Memory B cell (primary cell): Measurements from ENCODE around the gene NPM3.

Experiments used
- ATAC-seq: fragments of 150-1000 bp; cut with Tn5 transposase; 2 replicates; pipeline ENCODE4 v1.10.0; 2021; ENCODE audit warnings: low read depth, mild to moderate bottlenecking, moderate library complexity
- DNase-seq, 2 donors: peaks; one replicate each; pipeline ENCODE4 v3.0.0; 2022; ENCODE audit warnings: low spot score in 2 of 2
- H3K27ac Mint-ChIP-seq: one replicate; pipeline ENCODE4 v1.8.0; 2022; ENCODE audit warnings: mild to moderate bottlenecking, moderate library complexity, mixed read lengths
- H3K27me3 Mint-ChIP-seq: one replicate; pipeline ENCODE4 v1.8.0; 2022; ENCODE audit warnings: mixed read lengths
- H3K36me3 Mint-ChIP-seq: one replicate; pipeline ENCODE4 v1.8.0; 2022; ENCODE audit warnings: mild to moderate bottlenecking, mixed read lengths
- H3K4me1 Mint-ChIP-seq: one replicate; pipeline ENCODE4 v1.8.0; 2022; ENCODE audit warnings: mixed read lengths
- H3K4me3 Mint-ChIP-seq: one replicate; pipeline ENCODE4 v1.8.0; 2022; ENCODE audit warnings: mild to moderate bottlenecking, moderate library complexity, mixed read lengths
- H3K9me3 Mint-ChIP-seq: one replicate; pipeline ENCODE4 v1.8.0; 2022; ENCODE audit warnings: mixed read lengths

The NPM3 gene

GRCh38 chr10:101773923-101774588, 9.2 kb downstream of the NPM3 start:
- no peak overlapping the region for H3K27ac Mint-ChIP-seq

GRCh38 chr10:101772895-101773761, 10.1 kb downstream of the NPM3 start:
- H3K4me1 Mint-ChIP-seq: peaks cover 16% of the 10 kb centered on the region
- H3K4me3 Mint-ChIP-seq: no peak overlapping the region
- H3K27me3 Mint-ChIP-seq: peaks cover 32% of the 10 kb centered on the region

More at GRCh38 chr10:101773923-101774588, 9.2 kb downstream of the NPM3 start:
- H3K27me3 Mint-ChIP-seq: peaks cover 35% of the 10 kb centered on the region
- no peaks in the 10 kb centered on the region for H3K9me3 Mint-ChIP-seq
- DNase-seq (no peak), ATAC-seq (no peak)
- no peaks in the 10 kb centered on the region for H3K36me3 Mint-ChIP-seq
- peaks cover 21% of the 10 kb centered on the region for H3K4me1 Mint-ChIP-seq
- H3K4me3 Mint-ChIP-seq: no peak overlapping the region

GRCh38 chr10:101772017-101772894, 11.0 kb downstream of the NPM3 start:
- Mint-ChIP-seq H3K4me3 (no peak overlapping the region), H3K36me3 (no peaks in the 10 kb centered on the region), H3K4me1 (peaks cover 12% of the 10 kb centered on the region), H3K27me3 (peaks cover 24% of the 10 kb centered on the region), H3K9me3 (no peaks in the 10 kb centered on the region), H3K27ac (no peak overlapping the region)
- no peak for ATAC-seq
- no peak for DNase-seq

More at GRCh38 chr10:101772895-101773761, 10.1 kb downstream of the NPM3 start:
- H3K9me3 Mint-ChIP-seq: no peaks in the 10 kb centered on the region
- H3K36me3 Mint-ChIP-seq: no peaks in the 10 kb centered on the region
- ATAC-seq (no peak), DNase-seq (no peak)
- H3K27ac Mint-ChIP-seq: no peak overlapping the region

- ATAC-seq (no peak), DNase-seq (no peak)
- no peak overlapping the region for H3K27ac Mint-ChIP-seq
- no peaks in the 10 kb centered on the region for H3K36me3 Mint-ChIP-seq
- peaks cover 9% of the 10 kb centered on the region for H3K4me1 Mint-ChIP-seq
- no peak overlapping the region for H3K4me3 Mint-ChIP-seq
- H3K27me3 Mint-ChIP-seq: peaks cover 19% of the 10 kb centered on the region
- no peaks in the 10 kb centered on the region for H3K9me3 Mint-ChIP-seq
Measured at GRCh38 chr10:101771380-101771779, 11.9 kb downstream of the NPM3 start.

- ATAC-seq: no peak
- no peaks in the 10 kb centered on the region for H3K36me3 Mint-ChIP-seq
- H3K27ac Mint-ChIP-seq: no peak overlapping the region
- peaks cover 9% of the 10 kb centered on the region for H3K4me1 Mint-ChIP-seq
- H3K4me3 Mint-ChIP-seq: no peak overlapping the region
- H3K27me3 Mint-ChIP-seq: peaks cover 24% of the 10 kb centered on the region
- no peaks in the 10 kb centered on the region for H3K9me3 Mint-ChIP-seq
- DNase-seq: no peak
Measured at GRCh38 chr10:101770331-101771215, 12.7 kb downstream of the NPM3 start.

- peaks cover 6% of the 10 kb centered on the region for H3K4me1 Mint-ChIP-seq
- no peak for ATAC-seq
- no peak overlapping the region for H3K4me3 Mint-ChIP-seq
- DNase-seq: no peak
- peaks cover 24% of the 10 kb centered on the region for H3K27me3 Mint-ChIP-seq
- no peaks in the 10 kb centered on the region for H3K36me3 Mint-ChIP-seq
- H3K9me3 Mint-ChIP-seq: no peaks in the 10 kb centered on the region
- H3K27ac Mint-ChIP-seq: no peak overlapping the region
Measured at GRCh38 chr10:101769541-101770180, 13.6 kb downstream of the NPM3 start.

- Mint-ChIP-seq H3K9me3 (no peaks in the 10 kb centered on the region), H3K27ac (no peak overlapping the region), H3K4me3 (no peak overlapping the region), H3K4me1 (no peaks in the 10 kb centered on the region), H3K36me3 (no peaks in the 10 kb centered on the region), H3K27me3 (peaks cover 20% of the 10 kb centered on the region)
- no peak for DNase-seq
- ATAC-seq: no peak
Measured at GRCh38 chr10:101768791-101769170, 14.5 kb downstream of the NPM3 start.

- H3K27ac Mint-ChIP-seq: no peak overlapping the region
- H3K27me3 Mint-ChIP-seq: peaks cover 20% of the 10 kb centered on the region
- no peak for ATAC-seq
- H3K36me3 Mint-ChIP-seq: no peaks in the 10 kb centered on the region
- H3K4me1 Mint-ChIP-seq: no peaks in the 10 kb centered on the region
- no peaks in the 10 kb centered on the region for H3K9me3 Mint-ChIP-seq
- DNase-seq: no peak
- H3K4me3 Mint-ChIP-seq: no peak overlapping the region
Measured at GRCh38 chr10:101767966-101768790, 15.1 kb downstream of the NPM3 start.

- Mint-ChIP-seq H3K4me1 (no peaks in the 10 kb centered on the region), H3K4me3 (no peak overlapping the region), H3K9me3 (no peaks in the 10 kb centered on the region), H3K27ac (no peak overlapping the region), H3K27me3 (peaks cover 20% of the 10 kb centered on the region), H3K36me3 (no peaks in the 10 kb centered on the region)
- DNase-seq (no peak), ATAC-seq (no peak)
Measured at GRCh38 chr10:101767600-101767945, 15.7 kb downstream of the NPM3 start.

- H3K27ac Mint-ChIP-seq: no peak overlapping the region
- ATAC-seq (no peak), DNase-seq (no peak)
- no peaks in the 10 kb centered on the region for H3K36me3 Mint-ChIP-seq
- H3K4me1 Mint-ChIP-seq: no peaks in the 10 kb centered on the region
- H3K9me3 Mint-ChIP-seq: no peaks in the 10 kb centered on the region
- H3K27me3 Mint-ChIP-seq: peaks cover 18% of the 10 kb centered on the region
- no peak overlapping the region for H3K4me3 Mint-ChIP-seq
Measured at GRCh38 chr10:101766753-101767599, 16.3 kb downstream of the NPM3 start.

GRCh38 chr10:101766306-101766705, 16.9 kb downstream of the NPM3 start:
- Mint-ChIP-seq H3K36me3 (no peaks in the 10 kb centered on the region), H3K27me3 (peaks cover 19% of the 10 kb centered on the region), H3K9me3 (no peaks in the 10 kb centered on the region), H3K4me1 (no peaks in the 10 kb centered on the region), H3K4me3 (no peak overlapping the region), H3K27ac (no peak overlapping the region)
- ATAC-seq (no peak), DNase-seq (no peak)
